Measurements from ENCODE around the gene LRP8.
"Not testable (repeated sequence)": the region's sequence is repeated elsewhere in the genome, so short reads cannot be mapped to it uniquely, and the experiment has no call there.

The LRP8 gene

DNA sequence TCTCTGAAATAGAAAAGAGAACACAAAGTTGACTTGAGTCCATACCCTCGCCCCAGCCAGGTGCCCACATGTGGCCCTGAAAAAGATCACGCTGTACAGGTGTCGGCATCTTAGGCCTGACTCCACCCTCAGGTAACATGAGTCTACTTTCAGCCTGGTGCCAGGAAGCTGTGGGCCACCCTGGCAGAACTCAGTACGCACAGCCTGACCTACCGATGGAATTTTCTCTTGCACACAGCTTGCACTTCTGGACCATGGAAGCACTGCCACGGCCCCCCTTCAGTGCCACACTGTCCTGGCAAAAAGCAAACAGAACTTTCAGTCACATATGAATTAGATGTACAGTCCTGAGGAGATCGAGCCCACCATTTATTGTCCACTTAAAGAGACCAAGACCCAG, 109.7 kb downstream of the LRP8 start:
- TF ChIP-seq, protein P1, sequence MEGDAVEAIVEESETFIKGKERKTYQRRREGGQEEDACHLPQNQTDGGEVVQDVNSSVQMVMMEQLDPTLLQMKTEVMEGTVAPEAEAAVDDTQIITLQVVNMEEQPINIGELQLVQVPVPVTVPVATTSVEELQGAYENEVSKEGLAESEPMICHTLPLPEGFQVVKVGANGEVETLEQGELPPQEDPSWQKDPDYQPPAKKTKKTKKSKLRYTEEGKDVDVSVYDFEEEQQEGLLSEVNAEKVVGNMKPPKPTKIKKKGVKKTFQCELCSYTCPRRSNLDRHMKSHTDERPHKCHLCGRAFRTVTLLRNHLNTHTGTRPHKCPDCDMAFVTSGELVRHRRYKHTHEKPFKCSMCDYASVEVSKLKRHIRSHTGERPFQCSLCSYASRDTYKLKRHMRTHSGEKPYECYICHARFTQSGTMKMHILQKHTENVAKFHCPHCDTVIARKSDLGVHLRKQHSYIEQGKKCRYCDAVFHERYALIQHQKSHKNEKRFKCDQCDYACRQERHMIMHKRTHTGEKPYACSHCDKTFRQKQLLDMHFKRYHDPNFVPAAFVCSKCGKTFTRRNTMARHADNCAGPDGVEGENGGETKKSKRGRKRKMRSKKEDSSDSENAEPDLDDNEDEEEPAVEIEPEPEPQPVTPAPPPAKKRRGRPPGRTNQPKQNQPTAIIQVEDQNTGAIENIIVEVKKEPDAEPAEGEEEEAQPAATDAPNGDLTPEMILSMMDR (conservative IDR thresholded peaks at IDR 0.05) = no peak
- H3K27ac ChIP-seq = peak overlapping the region; percentile 95

- TF ChIP-seq, protein P1 (conservative IDR thresholded peaks at IDR 0.05) = no peak
- H3K27ac ChIP-seq = no peak overlapping the region
These were observed 113.4 kb downstream of the LRP8 start for GRCh38 chr1:53214376-53214940.

DNA sequence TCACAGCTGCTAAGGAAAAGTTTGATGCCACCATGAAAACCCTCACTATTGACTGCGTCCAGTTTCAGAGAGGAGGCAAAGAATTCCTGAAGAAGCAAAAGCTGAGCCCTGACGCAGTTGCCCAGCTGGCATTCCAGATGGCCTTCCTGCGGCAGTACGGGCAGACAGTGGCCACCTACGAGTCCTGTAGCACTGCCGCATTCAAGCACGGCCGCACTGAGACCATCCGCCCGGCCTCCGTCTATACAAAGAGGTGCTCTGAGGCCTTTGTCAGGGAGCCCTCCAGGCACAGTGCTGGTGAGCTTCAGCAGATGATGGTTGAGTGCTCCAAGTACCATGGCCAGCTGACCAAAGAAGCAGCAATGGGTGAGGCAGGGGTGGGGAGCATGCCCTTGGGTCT, 116.9 kb downstream of the LRP8 start:
- TF ChIP-seq, protein P1 (conservative IDR thresholded peaks at IDR 0.05) = no peak
- no peak overlapping the region for H3K27ac ChIP-seq

DNA sequence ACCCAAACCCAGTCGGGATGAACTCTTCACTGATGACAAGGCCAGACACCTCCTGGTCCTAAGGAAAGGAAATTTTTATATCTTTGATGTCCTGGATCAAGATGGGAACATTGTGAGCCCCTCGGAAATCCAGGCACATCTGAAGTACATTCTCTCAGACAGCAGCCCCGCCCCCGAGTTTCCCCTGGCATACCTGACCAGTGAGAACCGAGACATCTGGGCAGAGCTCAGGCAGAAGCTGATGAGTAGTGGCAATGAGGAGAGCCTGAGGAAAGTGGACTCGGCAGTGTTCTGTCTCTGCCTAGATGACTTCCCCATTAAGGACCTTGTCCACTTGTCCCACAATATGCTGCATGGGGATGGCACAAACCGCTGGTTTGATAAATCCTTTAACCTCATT, 117.5 kb downstream of the LRP8 start:
- TF ChIP-seq, protein P1 (conservative IDR thresholded peaks at IDR 0.05) = no peak
- no peak overlapping the region for H3K27ac ChIP-seq

GRCh38 chr1:53207726-53208125, 120.1 kb downstream of the LRP8 start:
- TF ChIP-seq, protein P1 (conservative IDR thresholded peaks at IDR 0.05) = no peak
- no peak overlapping the region for H3K27ac ChIP-seq

DNA sequence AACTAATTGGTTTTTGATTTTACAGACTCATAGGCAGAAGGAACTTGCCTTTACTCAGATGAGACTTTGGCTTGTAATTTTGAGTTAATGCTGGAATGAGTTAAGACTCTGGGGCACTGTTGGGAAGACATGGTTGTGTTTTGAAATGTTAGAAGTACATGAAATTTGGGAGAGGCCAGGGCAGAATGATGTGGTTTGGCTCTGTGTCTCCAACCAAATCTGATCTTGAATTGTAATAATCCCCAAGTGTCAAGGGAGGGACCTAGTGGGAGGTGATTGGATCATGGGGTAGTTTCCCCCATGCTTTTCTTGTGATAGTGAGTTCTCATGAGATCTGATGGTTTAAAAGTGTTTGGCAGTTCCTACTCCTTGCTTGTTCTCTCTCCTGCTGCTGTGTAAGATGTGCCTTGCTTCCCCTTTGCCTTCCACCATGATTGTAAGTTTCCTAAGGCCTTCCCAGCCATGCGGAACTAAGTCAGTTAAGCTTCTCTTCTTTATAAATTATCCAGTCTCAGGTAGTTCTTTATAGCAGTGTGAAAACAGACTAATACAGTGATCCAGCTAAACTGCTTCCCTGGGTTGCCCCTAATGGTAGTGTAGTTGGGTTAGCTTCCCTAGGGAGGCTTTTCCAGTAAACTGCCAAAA, 121.0 kb downstream of the LRP8 start:
- no peak overlapping the region for H3K27ac ChIP-seq
- TF ChIP-seq, protein P1 (conservative IDR thresholded peaks at IDR 0.05) = no peak

DNA sequence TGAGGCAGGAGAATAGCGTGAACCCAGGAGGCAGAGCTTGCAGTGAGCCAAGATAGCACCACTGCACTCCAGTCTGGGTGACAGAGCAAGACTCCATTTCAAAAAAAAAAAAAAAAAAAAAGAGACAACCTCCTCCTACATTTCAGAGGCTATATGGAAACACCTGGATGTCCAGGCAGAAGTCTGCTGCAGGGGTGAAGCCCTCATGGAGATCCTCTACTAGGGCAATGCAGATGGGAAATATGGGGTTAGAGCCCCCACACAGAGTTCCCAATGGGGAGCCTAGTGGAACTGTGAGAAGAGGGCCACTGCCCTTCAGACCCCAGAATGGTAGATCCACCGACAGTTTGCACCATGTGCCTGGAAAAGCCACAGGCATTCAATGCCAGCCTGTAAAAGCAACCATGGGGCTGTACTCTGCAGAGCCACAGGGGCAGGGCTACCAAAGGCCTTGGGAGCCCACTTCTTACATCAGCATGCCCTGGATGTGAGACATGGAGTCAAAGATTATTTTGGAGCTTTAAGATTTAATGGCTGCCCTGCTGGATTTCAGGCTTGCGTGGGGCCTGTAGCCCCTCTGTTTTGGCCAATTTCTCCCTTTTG, 121.7 kb downstream of the LRP8 start:
- H3K27ac ChIP-seq = not testable (repeated sequence)

DNA sequence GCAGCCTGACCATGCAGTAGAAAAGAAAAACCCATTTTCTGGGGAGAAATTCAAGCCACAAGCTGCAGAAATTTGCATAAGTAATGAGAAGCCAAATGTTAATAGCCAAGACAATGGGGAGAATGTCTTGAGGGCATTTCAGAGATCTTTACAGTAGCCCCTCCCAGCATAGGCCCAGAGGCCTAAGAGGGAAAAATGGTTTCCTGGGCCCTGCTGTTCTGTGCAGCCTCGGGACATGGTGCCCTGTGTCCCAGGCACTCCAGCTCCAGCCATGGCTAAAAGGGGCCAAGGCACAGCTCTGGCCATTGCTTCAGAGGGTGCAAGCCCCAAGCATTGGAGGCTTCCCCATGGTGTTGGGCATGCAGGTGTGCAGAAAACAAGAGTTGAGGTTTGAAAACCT, 122.4 kb downstream of the LRP8 start:
- not testable (repeated sequence) for H3K27ac ChIP-seq

All from VCaP (cell line).